Endothelial cell (in vitro differentiated cells): ENCODE data around the gene DNAJC13. TPM values are rescaled to one million over a fixed set of nuclear protein-coding genes. Genes with fewer than 3 reads are reported as not detected.
A peak's percentile ranks its signal among the peaks of the same experiment; 100 is the strongest.

ENCODE experiments used
- DNase-seq: peaks from one replicate; pipeline ENCODE4 v3.0.0; 2021; ENCODE audit warnings: low spot score
- H3K27ac Mint-ChIP-seq: one replicate; pipeline ENCODE4 v1.8.0; 2021; ENCODE audit warnings: mixed read lengths, inconsistent platforms; ENCODE audit not compliant: unreplicated experiment
- H3K27me3 Mint-ChIP-seq: one replicate; pipeline ENCODE4 v1.8.0; 2021; ENCODE audit warnings: mild to moderate bottlenecking, moderate library complexity, mixed read lengths, inconsistent platforms; ENCODE audit not compliant: unreplicated experiment
- H3K36me3 Mint-ChIP-seq: one replicate; pipeline ENCODE4 v1.8.0; 2021; ENCODE audit warnings: mild to moderate bottlenecking, low read depth, mixed read lengths, inconsistent platforms; ENCODE audit not compliant: unreplicated experiment
- H3K4me1 Mint-ChIP-seq: one replicate; pipeline ENCODE4 v1.8.0; 2021; ENCODE audit warnings: mild to moderate bottlenecking, mixed read lengths, inconsistent platforms; ENCODE audit not compliant: unreplicated experiment
- H3K4me3 Mint-ChIP-seq: one replicate; pipeline ENCODE4 v1.8.0; 2021; ENCODE audit warnings: mild to moderate bottlenecking, mixed read lengths, inconsistent platforms; ENCODE audit not compliant: unreplicated experiment
- H3K9me3 Mint-ChIP-seq: one replicate; pipeline ENCODE4 v1.8.0; 2021; ENCODE audit warnings: mixed read lengths, inconsistent platforms; ENCODE audit not compliant: unreplicated experiment
- CTCF ChIP-seq: fragments of 200-600 bp; sonication (generic); IDR thresholded peaks from one replicate; pipeline ENCODE4 v1.5.0; 2021; ENCODE audit warnings: antibody characterized with exemption; ENCODE audit not compliant: unreplicated experiment
- total RNA-seq: library from RNA; stranded (reverse); fragmentation: NEBNext Ultra II Directional; extraction: Animal tissue kit (Norgen Biotek cat#: 25700); gene quantifications from one replicate; pipeline ENCODE4 v1.2.1, GENCODE V29; 2021; ENCODE audit not compliant: unreplicated experiment

Gene DNAJC13
- total RNA-seq, 1 donor from 2014 or later = 50.4 TPM

GRCh38 chr3:132448216-132448961, 31.1 kb downstream of the DNAJC13 start:
- Mint-ChIP-seq H3K4me3 (no peak overlapping the region), H3K4me1 (peaks cover 8% of the 10 kb centered on the region)
- no peak for DNase-seq

GRCh38 chr3:132456136-132456535, 38.8 kb downstream of the DNAJC13 start:
- Mint-ChIP-seq H3K27me3 (no peaks in the 10 kb centered on the region), H3K36me3 (peaks cover 28% of the 10 kb centered on the region), H3K4me1 (peaks cover 13% of the 10 kb centered on the region), H3K9me3 (no peaks in the 10 kb centered on the region), H3K4me3 (no peak overlapping the region), H3K27ac (no peak overlapping the region)
- DNase-seq = no peak
- TF ChIP-seq CTCF = no peak

More at GRCh38 chr3:132448216-132448961, 31.1 kb downstream of the DNAJC13 start:
- Mint-ChIP-seq H3K27me3 (no peaks in the 10 kb centered on the region), H3K36me3 (peaks cover 7% of the 10 kb centered on the region), H3K27ac (no peak overlapping the region), H3K9me3 (no peaks in the 10 kb centered on the region)
- TF ChIP-seq CTCF = no peak

- Mint-ChIP-seq H3K36me3 (peaks cover 29% of the 10 kb centered on the region), H3K4me1 (peaks cover 13% of the 10 kb centered on the region), H3K27ac (no peak overlapping the region), H3K4me3 (no peak overlapping the region), H3K27me3 (no peaks in the 10 kb centered on the region), H3K9me3 (no peaks in the 10 kb centered on the region)
- DNase-seq = no peak
- TF ChIP-seq CTCF = no peak
These were observed 39.3 kb downstream of the DNAJC13 start for GRCh38 chr3:132456571-132456970.

GRCh38 chr3:132457286-132457685, 40.0 kb downstream of the DNAJC13 start:
- peaks cover 24% of the 10 kb centered on the region for H3K36me3 Mint-ChIP-seq
- no peak for DNase-seq
- no peak for TF ChIP-seq CTCF
- H3K27ac Mint-ChIP-seq = peak overlapping the region; percentile 71
- H3K9me3 Mint-ChIP-seq = no peaks in the 10 kb centered on the region
- peaks cover 13% of the 10 kb centered on the region for H3K4me1 Mint-ChIP-seq
- no peak overlapping the region for H3K4me3 Mint-ChIP-seq
- no peaks in the 10 kb centered on the region for H3K27me3 Mint-ChIP-seq

GRCh38 chr3:132459551-132459950, 42.2 kb downstream of the DNAJC13 start:
- Mint-ChIP-seq H3K27me3 (no peaks in the 10 kb centered on the region), H3K9me3 (no peaks in the 10 kb centered on the region), H3K4me3 (no peak overlapping the region), H3K4me1 (peaks cover 13% of the 10 kb centered on the region), H3K36me3 (peaks cover 24% of the 10 kb centered on the region), H3K27ac (no peak overlapping the region)
- DNase-seq = no peak
- TF ChIP-seq CTCF = no peak
